H9 (cell line): ENCODE data around the gene SPECC1. TPM values are rescaled to one million over a fixed set of nuclear protein-coding genes. Genes with fewer than 3 reads are reported as not detected.
"Not testable (repeated sequence)": the region's sequence is repeated elsewhere in the genome, so short reads cannot be mapped to it uniquely, and the experiment has no call there.

ENCODE experiments used
- DNase-seq: peaks from one replicate; pipeline ENCODE4 v3.0.0-alpha.2; 2017
- H2AFZ ChIP-seq: one replicate; pipeline ENCODE4 v1.6.1; 2013; ENCODE audit warnings: mild to moderate bottlenecking, low read length, control low read depth, moderate library complexity
- H2AK5ac ChIP-seq: 2 replicates; pipeline ENCODE4 v1.6.1; 2013; ENCODE audit warnings: low read length, control low read depth, mixed read lengths; ENCODE audit not compliant: insufficient read length
- H2BK120ac ChIP-seq: one replicate; pipeline ENCODE4 v1.6.1; 2013; ENCODE audit warnings: low read depth, mild to moderate bottlenecking, low read length, control low read depth, inconsistent platforms; ENCODE audit not compliant: poor library complexity, severe bottlenecking
- H2BK12ac ChIP-seq: 2 replicates; pipeline ENCODE4 v1.6.1; 2013; ENCODE audit warnings: low read length, control low read depth, mixed read lengths, low read depth; ENCODE audit not compliant: insufficient read length
- H2BK15ac ChIP-seq: 2 replicates; pipeline ENCODE4 v1.6.1; 2013; ENCODE audit warnings: low read depth, low read length, control low read depth
- H2BK20ac ChIP-seq: one replicate; pipeline ENCODE4 v1.6.1; 2013; ENCODE audit warnings: low read depth, mild to moderate bottlenecking, low read length, control low read depth, inconsistent platforms; ENCODE audit not compliant: poor library complexity, severe bottlenecking
- H2BK5ac ChIP-seq: 2 replicates; pipeline ENCODE4 v1.6.1; 2013; ENCODE audit warnings: low read length, control low read depth, mixed read lengths; ENCODE audit not compliant: insufficient read length
- H3K14ac ChIP-seq: 2 replicates; pipeline ENCODE4 v1.6.1; 2013; ENCODE audit warnings: low read length, control low read depth; ENCODE audit not compliant: insufficient read depth
- H3K18ac ChIP-seq: 2 replicates; pipeline ENCODE4 v1.6.1; 2013; ENCODE audit warnings: low read depth, mild to moderate bottlenecking, mixed read lengths, low read length, control low read depth; ENCODE audit not compliant: insufficient read length
- H3K23ac ChIP-seq: 2 replicates; pipeline ENCODE4 v1.6.1; 2013; ENCODE audit warnings: low read length, control low read depth, mixed read lengths, low read depth; ENCODE audit not compliant: insufficient read length
- H3K23me2 ChIP-seq: 2 replicates; pipeline ENCODE4 v1.6.1; 2013; ENCODE audit warnings: low read depth, mild to moderate bottlenecking, mixed read lengths, low read length, control low read depth; ENCODE audit not compliant: insufficient read length, poor library complexity, severe bottlenecking
- H3K27ac ChIP-seq: 2 replicates; pipeline ENCODE4 v1.5.1; 2013; ENCODE audit warnings: low read length, control low read depth, mixed read lengths, low read depth; ENCODE audit not compliant: insufficient read length
- H3K27me3 ChIP-seq: 2 replicates; pipeline ENCODE4 v1.6.1; 2013; ENCODE audit warnings: low read length, control low read depth, inconsistent platforms; ENCODE audit not compliant: insufficient read depth
- H3K4ac ChIP-seq: 2 replicates; pipeline ENCODE4 v1.6.1; 2013; ENCODE audit warnings: low read depth, mild to moderate bottlenecking, control low read depth, inconsistent platforms, low read length, moderate library complexity
- H3K4me1 ChIP-seq: 2 replicates; pipeline ENCODE4 v1.6.1; 2013; ENCODE audit warnings: low read length, control low read depth, inconsistent platforms; ENCODE audit not compliant: insufficient read depth
- H3K4me2 ChIP-seq: 2 replicates; pipeline ENCODE4 v1.6.1; 2013; ENCODE audit warnings: low read length, control low read depth, mixed read lengths; ENCODE audit not compliant: insufficient read length, insufficient read depth
- H3K56ac ChIP-seq: 2 replicates; pipeline ENCODE4 v1.6.1; 2013; ENCODE audit warnings: low read depth, mild to moderate bottlenecking, mixed read lengths, low read length, control low read depth; ENCODE audit not compliant: insufficient read length
- H3K79me1 ChIP-seq: 2 replicates; pipeline ENCODE4 v1.6.1; 2013; ENCODE audit warnings: low read depth, mild to moderate bottlenecking, moderate library complexity, low read length, control low read depth, inconsistent platforms; ENCODE audit not compliant: insufficient read depth, poor library complexity, severe bottlenecking
- H3K79me2 ChIP-seq: 2 replicates; pipeline ENCODE4 v1.6.1; 2013; ENCODE audit warnings: low read length, control low read depth, inconsistent platforms; ENCODE audit not compliant: insufficient read depth
- H3K9ac ChIP-seq: 2 replicates; pipeline ENCODE4 v1.6.1; 2013; ENCODE audit warnings: low read length, control low read depth, mixed read lengths; ENCODE audit not compliant: insufficient read length; ENCODE audit errors: extremely low read depth
- H3K9me3 ChIP-seq: one replicate; pipeline ENCODE4 v1.6.1; 2013; ENCODE audit warnings: low read depth, low read length, inconsistent platforms; ENCODE audit not compliant: control insufficient read depth
- H3T11ph ChIP-seq: one replicate; pipeline ENCODE4 v1.6.1; 2013; ENCODE audit warnings: mild to moderate bottlenecking, low read length, control low read depth, inconsistent platforms
- H4K20me1 ChIP-seq: one replicate; pipeline ENCODE4 v1.6.1; 2013; ENCODE audit not compliant: control insufficient read depth, insufficient read length, insufficient read depth
- H4K5ac ChIP-seq: 2 replicates; pipeline ENCODE4 v1.6.1; 2013; ENCODE audit warnings: low read depth, mild to moderate bottlenecking, mixed read lengths, low read length, control low read depth; ENCODE audit not compliant: insufficient read length
- H4K8ac ChIP-seq: replicated peaks from 2 replicates; pipeline ENCODE4 v1.6.1; 2013; ENCODE audit warnings: low read length, control low read depth, mixed read lengths, low read depth; ENCODE audit not compliant: insufficient read length
- H4K91ac ChIP-seq: 2 replicates; pipeline ENCODE4 v1.6.1; 2013; ENCODE audit warnings: low read depth, mild to moderate bottlenecking, moderate library complexity, mixed read lengths, low read length, control low read depth; ENCODE audit not compliant: insufficient read length
- H3K27ac Mint-ChIP-seq, 3 experiments: 2 replicates in 2 of 3; 3 replicates in 1 of 3; pipeline ENCODE4 v1.8.0; 2020 to 2021; ENCODE audit warnings: mixed read lengths in 3 of 3, mild to moderate bottlenecking in 1 of 3, moderate library complexity in 1 of 3
- H3K27me3 Mint-ChIP-seq: 2 replicates; pipeline ENCODE4 v1.8.0; 2021; ENCODE audit warnings: low read depth, mild to moderate bottlenecking, moderate library complexity, mixed read lengths
- H3K36me3 Mint-ChIP-seq, 3 experiments: 2 replicates in 2 of 3; 3 replicates in 1 of 3; pipeline ENCODE4 v1.8.0; 2020 to 2021; ENCODE audit warnings: low read depth in 3 of 3, mixed read lengths in 3 of 3; ENCODE audit not compliant: insufficient read depth in 1 of 3
- H3K4me1 Mint-ChIP-seq, 2 experiments: 2 replicates each; pipeline ENCODE4 v1.8.0; 2020; ENCODE audit warnings: mixed read lengths in 2 of 2
- H3K4me3 Mint-ChIP-seq, 2 experiments: 2 replicates in 1 of 2; 3 replicates in 1 of 2; pipeline ENCODE4 v1.8.0; 2020 to 2021; ENCODE audit warnings: mild to moderate bottlenecking in 2 of 2, mixed read lengths in 2 of 2, moderate library complexity in 1 of 2
- H3K9me3 Mint-ChIP-seq, 2 experiments: 2 replicates in 1 of 2; 3 replicates in 1 of 2; pipeline ENCODE4 v1.8.0; 2020; ENCODE audit warnings: mild to moderate bottlenecking in 2 of 2, mixed read lengths in 2 of 2, moderate library complexity in 1 of 2
- WGBS: extraction: QIAGEN DNeasy Blood & Tissue Kit; methylation state at CpG from one replicate; pipeline ENCODE4 v1.1.7; 2013; ENCODE audit warnings: missing lambda C conversion rate, low lambda C conversion rate, mixed read lengths; ENCODE audit not compliant: insufficient read length; ENCODE audit errors: extremely low coverage; 5-methylcytosine and 5-hydroxymethylcytosine counted together
- total RNA-seq: library from RNA; stranded (reverse); gene quantifications from 2 replicates; pipeline ENCODE4 v1.2.1, GENCODE V29; 2021
- TF ChIP-seq, protein P1 (sequence below): fragments of 200-600 bp; sonication (generic); conservative IDR thresholded peaks from 3 replicates; pipeline ENCODE4 v1.8.0; 2021; ENCODE audit warnings: antibody characterized with exemption, mild to moderate bottlenecking

The SPECC1 gene
- total RNA-seq, 1 experiment from 2014 or later: 65.7 TPM

DNA sequence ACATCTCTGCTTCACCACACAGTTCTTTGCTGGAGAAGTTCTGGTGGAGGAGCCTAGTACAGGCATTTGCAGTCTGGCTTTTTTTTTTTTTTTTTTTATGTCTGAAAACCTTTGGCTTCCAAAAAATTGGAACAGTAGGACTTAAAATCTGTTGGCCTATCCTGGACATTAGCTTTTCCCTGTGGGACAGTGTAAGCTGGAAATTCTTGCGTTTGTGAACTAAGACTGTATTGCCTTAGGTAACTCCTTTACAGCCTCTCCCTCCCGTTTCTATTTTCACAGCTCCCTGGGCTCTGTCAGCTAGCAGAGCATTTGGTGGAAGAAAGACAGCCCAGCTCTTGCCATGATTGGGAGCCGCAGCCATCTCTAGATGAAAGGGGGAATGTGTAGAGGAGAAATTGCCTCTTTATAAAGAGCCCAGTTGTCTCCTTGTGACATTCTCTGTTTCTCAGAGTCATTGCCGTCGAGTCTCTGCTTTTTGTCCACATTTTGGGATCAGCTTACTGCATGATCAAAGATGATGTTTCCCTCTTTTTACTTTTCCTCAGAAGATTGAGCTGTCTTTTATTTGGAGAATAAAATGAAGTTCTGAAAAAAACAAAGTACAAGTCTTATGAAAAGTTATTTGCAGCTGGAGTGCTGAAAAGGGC, 227.5 kb downstream of the SPECC1 start:
- Mint-ChIP-seq H3K36me3 (peaks cover 16 to 39% (median 39%) of the 10 kb centered on the region in 3 experiments; a peak in 6 of 7 replicates), H3K4me3 (no peak overlapping the region), H3K27me3 (no peaks in the 10 kb centered on the region), H3K4me1 (peaks cover under 1 to 5% of the 10 kb centered on the region in 2 experiments), H3K9me3 (no peaks in the 10 kb centered on the region), H3K27ac (0 out of 7 replicates have a peak overlapping the region, but pooled peaks of 1 of the 3 experiments have one; percentile 51)
- H3K14ac ChIP-seq: no peak overlapping the region
- no peaks in the 10 kb centered on the region for H3K9me3 ChIP-seq
- no peak overlapping the region for H2BK12ac ChIP-seq
- H3K23me2 ChIP-seq: no peaks in the 10 kb centered on the region
- H3K4me2 ChIP-seq: no peak overlapping the region
- H3K4ac ChIP-seq: no peak overlapping the region
- no peaks in the 10 kb centered on the region for H3K4me1 ChIP-seq
- H2BK20ac ChIP-seq: no peak overlapping the region
- no peaks in the 10 kb centered on the region for H3K27me3 ChIP-seq
- no peak overlapping the region for H4K91ac ChIP-seq
- H3K56ac ChIP-seq: no peak overlapping the region
- H2AK5ac ChIP-seq: no peak overlapping the region
- no peak overlapping the region for H2BK120ac ChIP-seq
- H4K20me1 ChIP-seq: no peaks in the 10 kb centered on the region
- H4K8ac ChIP-seq: no peak overlapping the region
- no peaks in the 10 kb centered on the region for H3K79me1 ChIP-seq
- H4K5ac ChIP-seq: no peak overlapping the region
- H3K23ac ChIP-seq: no peak overlapping the region
- no peak overlapping the region for H3K27ac ChIP-seq
- H2AFZ ChIP-seq: no peak overlapping the region
- H2BK15ac ChIP-seq: no peak overlapping the region
- DNase-seq: no peak
- no peak overlapping the region for H3K18ac ChIP-seq
- no peak overlapping the region for H2BK5ac ChIP-seq
- WGBS: no CpG with 5 or more reads among the region's 5 CpGs
- H3K79me2 ChIP-seq: no peaks in the 10 kb centered on the region
- TF ChIP-seq, protein P1, sequence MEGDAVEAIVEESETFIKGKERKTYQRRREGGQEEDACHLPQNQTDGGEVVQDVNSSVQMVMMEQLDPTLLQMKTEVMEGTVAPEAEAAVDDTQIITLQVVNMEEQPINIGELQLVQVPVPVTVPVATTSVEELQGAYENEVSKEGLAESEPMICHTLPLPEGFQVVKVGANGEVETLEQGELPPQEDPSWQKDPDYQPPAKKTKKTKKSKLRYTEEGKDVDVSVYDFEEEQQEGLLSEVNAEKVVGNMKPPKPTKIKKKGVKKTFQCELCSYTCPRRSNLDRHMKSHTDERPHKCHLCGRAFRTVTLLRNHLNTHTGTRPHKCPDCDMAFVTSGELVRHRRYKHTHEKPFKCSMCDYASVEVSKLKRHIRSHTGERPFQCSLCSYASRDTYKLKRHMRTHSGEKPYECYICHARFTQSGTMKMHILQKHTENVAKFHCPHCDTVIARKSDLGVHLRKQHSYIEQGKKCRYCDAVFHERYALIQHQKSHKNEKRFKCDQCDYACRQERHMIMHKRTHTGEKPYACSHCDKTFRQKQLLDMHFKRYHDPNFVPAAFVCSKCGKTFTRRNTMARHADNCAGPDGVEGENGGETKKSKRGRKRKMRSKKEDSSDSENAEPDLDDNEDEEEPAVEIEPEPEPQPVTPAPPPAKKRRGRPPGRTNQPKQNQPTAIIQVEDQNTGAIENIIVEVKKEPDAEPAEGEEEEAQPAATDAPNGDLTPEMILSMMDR: no peak
- no peak overlapping the region for H3K9ac ChIP-seq
- H3T11ph ChIP-seq: no peak overlapping the region

DNA sequence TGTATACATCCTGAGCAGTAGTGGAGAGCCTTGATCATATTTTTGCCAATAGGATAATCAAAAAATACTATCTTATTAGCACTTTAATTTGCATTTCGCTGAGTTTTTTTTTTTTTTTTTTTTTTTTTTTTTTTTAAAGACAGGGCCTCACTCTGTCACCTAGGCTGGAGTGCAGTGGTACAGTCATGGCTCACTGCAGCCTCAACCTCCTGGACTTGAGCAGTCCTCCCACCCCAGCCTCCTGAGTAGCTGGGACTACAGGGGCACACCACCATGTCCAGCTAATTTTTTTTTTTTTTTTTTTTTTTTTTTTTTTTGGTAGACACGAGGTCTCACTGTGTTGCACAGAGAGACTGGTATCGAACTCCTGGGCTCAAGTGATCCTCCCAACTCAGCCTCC, 230.6 kb downstream of the SPECC1 start:
- not testable (repeated sequence) for H3K4me3 Mint-ChIP-seq, H3K9ac ChIP-seq, H2BK120ac ChIP-seq, H2BK12ac ChIP-seq, H2BK15ac ChIP-seq, DNase-seq, H3K23ac ChIP-seq, H2AFZ ChIP-seq, H3K56ac ChIP-seq, H3K9me3 ChIP-seq, H2BK20ac ChIP-seq, H3K14ac ChIP-seq, H3K9me3 Mint-ChIP-seq, H2BK5ac ChIP-seq, H3K27me3 ChIP-seq, H3K4me2 ChIP-seq, H3K4me1 ChIP-seq, H4K91ac ChIP-seq, H3K23me2 ChIP-seq, H3T11ph ChIP-seq, H3K79me1 ChIP-seq, H3K79me2 ChIP-seq, H3K4ac ChIP-seq, H2AK5ac ChIP-seq, H4K8ac ChIP-seq, H3K4me1 Mint-ChIP-seq, H3K27ac ChIP-seq, H3K27me3 Mint-ChIP-seq, H3K18ac ChIP-seq, H4K5ac ChIP-seq, H4K20me1 ChIP-seq
- WGBS: no CpG with 5 or more reads among the region's 3 CpGs
- H3K27ac Mint-ChIP-seq: peak overlapping the region in 1 of 3 experiments; percentile 40; a peak in 1 of 7 replicates
- H3K36me3 Mint-ChIP-seq: peaks cover 0 to 14% (median 10%) of the 10 kb centered on the region in 3 experiments; a peak in 5 of 7 replicates
